ENCODE measurements around the gene TMTC4.
A peak's percentile ranks its signal among the peaks of the same experiment; 100 is the strongest.
"Not testable (repeated sequence)": the region's sequence is repeated elsewhere in the genome, so short reads cannot be mapped to it uniquely, and the experiment has no call there.

TMTC4 gene, protein sequence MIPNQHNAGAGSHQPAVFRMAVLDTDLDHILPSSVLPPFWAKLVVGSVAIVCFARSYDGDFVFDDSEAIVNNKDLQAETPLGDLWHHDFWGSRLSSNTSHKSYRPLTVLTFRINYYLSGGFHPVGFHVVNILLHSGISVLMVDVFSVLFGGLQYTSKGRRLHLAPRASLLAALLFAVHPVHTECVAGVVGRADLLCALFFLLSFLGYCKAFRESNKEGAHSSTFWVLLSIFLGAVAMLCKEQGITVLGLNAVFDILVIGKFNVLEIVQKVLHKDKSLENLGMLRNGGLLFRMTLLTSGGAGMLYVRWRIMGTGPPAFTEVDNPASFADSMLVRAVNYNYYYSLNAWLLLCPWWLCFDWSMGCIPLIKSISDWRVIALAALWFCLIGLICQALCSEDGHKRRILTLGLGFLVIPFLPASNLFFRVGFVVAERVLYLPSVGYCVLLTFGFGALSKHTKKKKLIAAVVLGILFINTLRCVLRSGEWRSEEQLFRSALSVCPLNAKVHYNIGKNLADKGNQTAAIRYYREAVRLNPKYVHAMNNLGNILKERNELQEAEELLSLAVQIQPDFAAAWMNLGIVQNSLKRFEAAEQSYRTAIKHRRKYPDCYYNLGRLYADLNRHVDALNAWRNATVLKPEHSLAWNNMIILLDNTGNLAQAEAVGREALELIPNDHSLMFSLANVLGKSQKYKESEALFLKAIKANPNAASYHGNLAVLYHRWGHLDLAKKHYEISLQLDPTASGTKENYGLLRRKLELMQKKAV

DNA sequence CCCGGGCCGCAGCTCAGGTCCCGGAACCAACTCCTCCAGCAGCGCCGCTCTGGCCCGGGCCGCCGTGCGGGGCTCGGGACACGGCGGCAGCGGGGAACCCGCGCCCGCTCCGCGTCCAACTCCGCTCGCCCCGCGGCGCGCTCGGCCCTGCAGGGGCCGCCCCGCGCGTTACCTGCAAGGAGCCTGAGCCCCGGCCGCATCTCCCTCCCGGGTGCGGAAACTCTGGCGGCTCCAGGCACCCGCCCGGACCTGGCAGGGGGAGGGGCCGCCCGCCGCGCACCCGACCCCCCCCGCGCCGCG, at the start of gene TMTC4:
Gene TMTC4 (minus strand): TSS at position 224 of the 300 bp plus-strand sequence. CDS start 4,433 bp downstream, outside the sequence.
- no peak for DNase-seq

DNA sequence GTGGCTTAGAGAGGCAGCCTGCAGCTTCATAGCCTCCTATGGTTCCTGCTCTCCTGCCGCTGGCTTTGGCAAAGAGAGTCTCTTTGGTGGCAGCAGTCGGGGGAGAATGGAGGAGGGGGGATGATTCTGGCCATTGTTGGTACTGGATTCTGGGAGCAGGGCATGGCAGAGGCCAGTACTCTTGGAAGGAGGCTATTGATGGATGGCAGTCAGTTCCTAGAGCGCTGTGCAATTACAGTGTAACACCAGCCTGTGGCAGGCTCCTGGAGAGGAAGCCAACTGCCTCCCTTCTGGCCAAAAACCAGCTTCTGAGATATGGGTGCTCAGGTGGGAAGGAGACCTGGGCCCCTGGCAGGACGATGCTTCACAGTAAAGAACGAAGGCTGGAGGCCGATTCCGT, 47.9 kb upstream of the TMTC4 start:
- DNase-seq, result no peak

DNA sequence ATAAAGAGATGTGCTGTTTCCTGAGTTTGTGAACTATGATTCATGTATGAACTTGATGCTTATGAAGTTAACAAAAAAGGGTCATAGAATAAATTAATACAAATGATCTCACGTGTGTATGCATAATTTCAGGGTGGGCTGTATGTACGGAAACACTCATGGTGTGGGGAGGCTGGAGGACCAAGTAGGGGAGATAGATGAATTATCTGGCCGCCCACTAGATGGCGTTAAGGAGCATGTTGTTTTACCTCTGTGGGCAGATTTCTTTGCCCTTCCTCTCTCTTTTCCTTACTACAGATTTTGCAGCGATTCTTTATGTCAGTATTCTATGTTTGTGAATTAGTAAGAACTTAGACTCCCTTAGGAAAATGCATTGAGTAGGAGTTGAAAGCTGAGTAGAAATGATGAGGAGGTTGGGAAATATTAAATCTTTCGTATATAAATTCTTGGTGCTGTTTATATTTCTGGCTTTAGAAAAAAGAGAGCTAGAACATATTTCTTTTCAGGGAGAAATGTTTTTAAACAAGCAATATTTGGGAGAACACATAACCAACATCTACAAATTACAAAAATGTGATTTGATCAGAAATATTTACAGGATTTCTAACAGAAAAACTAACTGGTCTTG, 47.4 kb upstream of the TMTC4 start:
- peak in 1 of 2 experiments; percentile 59 for DNase-seq

DNA sequence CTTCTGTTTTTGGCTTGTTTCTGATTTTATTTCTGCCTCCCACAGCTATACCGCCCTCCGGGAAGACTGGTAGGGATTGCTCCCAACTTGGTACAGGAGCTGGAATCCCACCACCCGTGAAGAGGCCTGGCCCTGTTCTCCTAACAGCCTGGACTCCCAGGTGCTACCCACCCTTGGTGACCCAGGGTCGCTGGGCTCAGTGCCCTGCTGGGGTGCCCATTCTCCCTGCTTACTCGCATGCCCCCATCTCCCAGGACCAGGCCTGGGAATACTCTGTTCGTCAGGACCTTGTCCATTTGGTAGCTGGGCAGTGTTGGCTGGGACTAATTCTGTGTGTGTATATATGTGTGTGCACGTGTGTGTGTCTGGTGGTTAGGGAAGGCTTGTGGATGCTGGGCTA, 41.0 kb upstream of the TMTC4 start:
- DNase-seq, result no peak

DNA sequence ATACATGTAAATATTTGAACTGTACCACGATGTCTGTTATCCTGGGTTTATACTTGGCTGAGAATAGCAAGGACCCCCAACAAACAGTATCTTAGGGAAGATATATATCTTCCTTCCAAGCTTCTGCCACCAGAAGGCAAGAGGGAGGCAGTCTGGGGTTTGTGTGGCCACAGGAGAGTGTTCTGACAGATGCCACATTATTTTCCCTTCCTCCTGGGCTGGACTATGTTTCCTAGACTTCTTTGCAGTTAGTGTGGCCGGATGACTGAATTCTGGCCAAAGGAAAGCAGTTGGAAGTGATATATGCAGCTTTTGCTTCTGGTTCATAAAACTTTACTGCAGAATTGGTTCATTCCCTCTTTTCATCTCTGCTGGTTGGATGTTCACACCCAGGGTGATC, 39.9 kb upstream of the TMTC4 start:
- no peak for DNase-seq

DNA sequence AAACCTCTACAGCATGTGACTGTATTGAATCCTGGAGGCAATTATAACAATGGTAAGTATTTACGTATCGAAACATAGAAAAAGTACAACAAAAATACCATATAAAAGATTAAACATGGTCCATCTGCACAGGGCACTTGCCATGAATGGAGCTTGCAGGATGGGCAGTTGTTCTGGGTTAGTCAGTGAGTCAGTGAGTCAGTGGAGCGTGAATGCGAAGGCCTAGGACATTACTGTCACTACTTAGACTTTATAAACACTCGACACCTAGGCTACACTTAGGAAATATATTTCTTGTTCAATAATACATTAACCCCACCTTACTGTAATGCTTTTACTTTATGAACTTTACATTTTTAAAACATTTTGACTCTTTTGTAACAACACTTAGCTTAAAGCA, 35.6 kb upstream of the TMTC4 start:
- no peak for DNase-seq

DNA sequence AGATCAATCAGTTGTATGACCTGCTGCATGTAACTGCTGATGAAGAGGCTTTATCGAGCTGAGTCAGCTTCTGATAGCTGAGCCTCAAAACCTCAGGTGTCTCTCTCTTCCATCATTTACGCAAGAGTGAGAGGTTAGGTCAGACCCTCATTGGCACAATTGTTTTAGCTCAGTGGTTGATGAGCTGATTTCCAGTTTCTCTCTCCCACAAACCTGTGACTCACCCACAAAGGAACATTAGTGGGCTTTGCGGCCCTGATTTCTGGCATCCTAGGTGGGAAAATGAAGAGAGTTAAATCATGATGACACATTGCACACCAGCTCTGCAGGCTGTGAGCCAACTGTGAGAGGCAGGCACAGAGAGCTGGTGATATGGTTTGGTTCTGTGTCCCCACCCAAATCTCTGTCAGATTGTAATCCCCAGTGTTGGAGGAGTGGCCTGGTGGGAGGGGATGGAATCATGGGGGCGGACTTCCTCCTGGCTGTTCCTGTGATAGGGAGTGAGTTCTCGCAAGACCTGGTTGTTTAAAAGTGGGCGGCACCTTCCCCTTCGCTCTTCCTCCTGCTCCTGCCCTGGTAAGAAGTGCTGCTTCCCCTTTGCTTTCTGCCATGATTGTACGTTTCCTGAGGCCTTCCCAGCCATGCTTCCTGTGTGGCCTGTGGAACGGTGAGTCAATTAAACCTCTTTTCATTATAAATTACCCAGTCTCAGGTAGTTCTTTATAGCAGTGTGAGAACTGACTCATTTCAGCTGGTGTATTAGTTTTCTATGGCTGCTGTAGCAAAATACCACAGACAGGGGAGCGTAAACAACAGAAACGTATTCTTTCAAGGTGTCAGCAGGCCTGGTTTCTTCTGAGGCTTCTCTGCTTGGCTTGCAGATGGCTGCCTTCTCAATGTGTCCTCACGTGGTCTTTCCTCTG, 33.5 kb upstream of the TMTC4 start:
- DNase-seq, result no peak

DNA sequence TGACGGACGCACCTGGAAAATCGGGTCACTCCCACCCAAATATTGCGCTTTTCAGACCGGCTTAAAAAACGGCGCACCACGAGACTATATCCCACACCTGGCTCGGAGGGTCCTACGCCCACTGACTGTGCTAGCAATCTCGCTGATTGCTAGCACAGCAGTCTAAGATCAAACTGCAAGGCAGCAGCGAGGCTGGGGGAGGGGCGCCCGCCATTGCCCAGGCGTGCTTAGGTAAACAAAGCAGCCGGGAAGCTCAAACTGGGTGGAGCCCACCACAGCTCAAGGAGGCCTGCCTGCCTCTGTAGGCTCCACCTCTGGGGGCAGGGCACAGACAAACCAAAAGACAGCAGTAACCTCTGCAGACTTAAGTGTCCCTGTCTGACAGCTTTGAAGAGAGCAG, 23.7 kb upstream of the TMTC4 start:
- DNase-seq, result not testable (repeated sequence)

DNA sequence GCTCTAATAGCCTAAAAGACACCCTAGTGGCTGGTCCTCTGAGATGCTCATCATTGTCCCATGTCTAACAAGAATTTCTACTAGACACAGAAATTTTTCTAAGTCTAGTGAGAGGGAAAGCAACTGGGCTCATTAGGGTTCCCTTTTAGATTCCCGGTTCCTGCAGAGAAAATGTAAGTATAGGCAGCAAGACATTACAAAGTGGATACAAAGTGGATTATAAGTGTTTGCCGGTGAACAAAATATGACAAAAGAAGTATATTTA, 20.8 kb upstream of the TMTC4 start:
- no peak for DNase-seq

DNA sequence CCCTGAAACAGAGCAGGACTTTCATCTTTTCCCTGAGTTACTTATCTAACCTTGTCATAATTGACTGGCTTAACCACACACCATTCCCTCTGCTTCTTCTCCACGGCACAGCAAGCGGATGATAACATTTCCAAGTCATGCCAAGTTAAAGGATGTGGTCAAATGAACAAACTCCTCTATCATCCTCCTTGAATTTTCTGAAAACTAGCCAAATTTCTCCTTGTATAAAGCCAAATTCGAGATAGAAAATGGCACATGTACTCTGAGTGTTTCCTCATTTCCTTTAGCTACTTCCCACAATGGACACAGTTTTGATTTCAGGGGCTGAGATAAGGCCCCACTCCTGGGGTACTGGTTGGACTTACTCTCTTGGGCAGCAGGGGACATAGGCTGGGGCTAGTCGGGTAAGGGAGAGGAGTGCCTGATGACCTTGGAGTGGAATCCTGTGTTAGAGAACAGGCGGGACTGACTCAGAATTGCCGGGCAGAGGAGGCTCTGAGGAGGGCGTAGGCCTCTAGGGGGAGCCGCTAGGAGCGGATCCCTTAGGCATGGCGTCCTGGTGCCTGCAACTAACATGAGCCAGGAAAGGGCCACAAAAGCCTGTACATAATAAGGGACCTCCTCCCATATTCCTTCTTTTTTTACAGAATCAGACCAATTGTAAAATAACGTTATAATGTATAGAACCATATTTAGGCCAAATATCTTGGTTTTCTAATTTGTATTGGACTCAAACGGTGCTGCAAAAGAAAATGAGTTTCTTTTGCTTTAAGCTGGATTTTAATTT, 20.3 kb upstream of the TMTC4 start:
- DNase-seq, result no peak

DNA sequence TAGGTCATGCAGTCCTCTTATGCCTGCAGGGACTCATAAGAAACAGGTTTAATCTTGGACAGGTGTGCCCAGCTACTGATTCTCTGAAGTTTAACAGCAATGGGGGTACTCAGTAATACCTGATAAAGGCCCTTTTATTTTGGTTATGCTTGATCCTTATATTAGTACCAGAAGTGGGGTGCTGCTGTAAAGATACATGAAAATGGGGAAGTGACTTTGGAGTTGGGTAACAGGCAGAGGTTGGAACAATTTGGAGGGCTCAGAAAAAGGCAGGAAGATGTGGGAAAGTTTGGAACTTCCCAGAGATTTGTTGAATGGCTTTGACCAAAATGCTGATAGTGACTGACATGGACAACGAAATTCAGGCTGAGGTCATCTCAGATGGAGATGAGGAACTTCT, 14.6 kb upstream of the TMTC4 start:
- no peak for DNase-seq

DNA sequence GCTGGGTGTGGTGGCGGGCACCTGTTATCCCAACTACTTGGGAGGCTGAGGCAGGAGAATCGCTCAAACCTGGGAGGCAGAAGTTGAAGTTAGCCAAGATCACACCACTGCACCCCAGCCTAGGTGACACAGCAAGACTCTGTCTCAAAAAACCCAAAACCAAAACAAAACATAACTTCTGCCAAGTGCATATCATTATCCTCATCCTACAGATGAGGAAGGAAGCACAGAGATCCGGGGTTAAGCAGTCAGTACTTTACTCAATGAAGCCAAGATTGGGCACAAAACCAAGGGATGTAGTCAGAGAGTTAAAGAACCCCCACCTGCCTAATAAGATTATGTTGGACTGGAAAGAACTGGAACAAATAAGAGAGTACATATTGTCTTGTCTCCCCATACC, 5.5 kb upstream of the TMTC4 start:
- no peak for DNase-seq

DNA sequence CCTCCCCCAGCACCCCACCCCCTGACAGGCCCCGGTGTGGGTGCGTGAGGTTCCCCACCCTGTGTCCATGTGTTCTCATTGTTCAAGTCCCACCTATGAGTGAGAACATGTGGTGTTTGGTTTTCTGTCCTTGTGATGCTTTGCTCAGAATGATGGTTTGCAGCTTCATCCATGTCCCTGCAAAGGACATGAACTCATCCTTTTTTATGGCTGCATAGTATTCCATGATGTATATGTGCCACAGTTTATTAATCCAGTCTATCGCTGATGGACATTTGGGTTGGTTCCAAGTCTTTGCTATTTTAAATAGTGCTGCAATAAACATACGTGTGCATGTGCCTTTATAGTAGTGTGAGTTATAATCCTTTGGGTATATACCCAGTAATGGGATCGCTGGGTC, 2.5 kb upstream of the TMTC4 start:
- not testable (repeated sequence) for DNase-seq

DNA sequence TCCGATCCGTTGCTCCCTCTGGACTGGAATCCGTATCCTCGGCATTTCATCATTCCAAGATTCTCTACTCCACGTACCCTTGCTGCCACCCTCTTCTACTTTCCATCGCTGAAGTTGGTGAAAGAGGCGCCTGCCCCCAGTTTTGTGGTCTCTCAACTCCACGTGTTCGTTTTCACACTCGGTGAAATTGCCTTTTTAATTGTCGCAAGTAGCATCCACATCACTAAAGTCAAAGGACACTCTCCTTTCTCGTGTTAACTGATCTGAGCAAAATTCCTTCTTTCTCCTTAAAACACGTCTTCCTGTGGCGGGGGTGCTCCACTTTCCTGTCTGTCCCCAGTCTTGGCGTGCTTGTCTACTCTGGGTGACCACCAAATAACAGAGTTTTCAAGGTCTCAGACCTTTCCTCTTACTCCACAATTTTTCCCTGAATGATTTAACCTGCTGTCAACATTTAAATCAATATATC, 1.1 kb upstream of the TMTC4 start:
- DNase-seq, result no peak

DNA sequence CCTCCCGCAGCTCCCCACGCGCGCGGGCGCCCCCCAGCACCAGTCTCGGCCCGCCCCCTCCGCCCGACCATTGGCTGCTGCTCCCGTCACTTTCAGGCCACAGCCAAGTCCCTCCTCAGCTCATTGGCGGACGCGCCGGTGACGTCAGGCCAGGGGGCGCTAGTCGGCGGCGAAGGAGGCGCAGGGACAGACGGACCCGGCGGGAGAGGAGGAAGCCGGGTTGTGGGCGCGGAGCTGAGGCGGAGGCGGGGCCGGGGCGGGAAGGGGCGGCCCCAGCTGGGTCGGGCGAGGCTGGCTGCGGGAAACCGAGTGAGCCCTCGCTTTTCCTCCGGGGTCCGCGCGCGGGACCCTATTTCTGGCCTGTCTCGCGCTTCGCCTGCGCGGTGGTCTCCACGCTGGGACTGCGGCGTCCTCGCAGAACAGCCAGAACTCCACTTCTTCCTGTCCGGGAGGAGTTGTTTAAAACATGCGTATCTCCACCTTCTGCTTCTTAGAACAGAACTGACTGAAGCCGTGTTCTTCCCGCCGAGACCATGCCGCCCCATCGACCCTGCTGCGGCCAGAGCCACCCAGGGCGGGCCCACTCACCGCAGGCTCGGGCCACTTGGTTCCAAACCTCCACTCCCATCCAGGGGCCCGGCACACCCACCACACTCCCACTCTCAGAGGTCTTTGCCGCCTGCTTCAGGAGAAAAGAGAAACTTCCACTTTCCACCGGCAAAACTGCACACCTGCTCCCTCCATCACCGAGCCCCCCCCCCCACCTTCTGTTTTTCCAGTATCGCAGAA, 471 bp upstream of the TMTC4 start:
- DNase-seq, result peak; percentile 99

DNA sequence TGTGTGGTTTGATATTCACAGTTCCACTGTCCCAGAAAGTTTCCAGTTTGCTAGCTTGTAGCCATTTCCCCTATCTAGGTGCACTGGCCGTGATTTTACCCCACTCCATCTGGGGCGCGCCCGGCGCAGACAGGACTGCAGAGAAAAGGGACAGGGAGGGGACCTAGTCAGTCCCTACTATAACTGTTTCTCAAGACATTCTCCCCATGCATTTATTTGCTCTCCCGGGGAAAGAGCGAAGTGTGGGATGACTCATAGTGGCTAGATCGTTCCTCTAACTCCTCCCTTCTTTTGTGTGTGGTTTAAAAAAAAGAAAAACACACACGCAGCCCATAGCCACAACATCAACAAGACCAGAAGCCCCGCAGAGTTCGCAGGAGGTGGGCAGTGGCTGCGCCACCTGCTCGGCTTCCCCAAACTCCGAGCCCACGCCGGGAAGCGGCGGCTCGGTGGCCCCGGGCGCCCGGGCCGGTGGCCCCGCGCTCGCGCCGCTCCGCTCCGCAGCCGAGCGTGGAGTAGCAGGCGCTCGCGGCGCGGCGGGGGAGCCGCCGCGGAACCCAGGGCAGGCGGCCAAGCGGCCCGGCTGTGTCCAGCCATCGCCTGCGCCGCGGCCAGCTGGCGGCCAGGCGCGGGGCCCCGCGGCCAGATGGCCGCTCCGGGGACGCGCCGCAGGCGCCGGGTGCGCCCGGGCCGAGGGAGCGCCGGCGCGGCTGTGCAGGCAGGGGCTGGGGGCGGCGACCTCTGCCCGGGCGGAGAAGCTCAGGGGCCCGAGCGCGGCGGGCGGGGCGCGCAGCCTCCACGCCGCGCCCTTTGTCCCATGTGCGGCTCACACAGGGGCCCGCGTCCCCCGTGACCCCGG, 653 bp downstream of the TMTC4 start:
- DNase-seq, result no peak

DNA sequence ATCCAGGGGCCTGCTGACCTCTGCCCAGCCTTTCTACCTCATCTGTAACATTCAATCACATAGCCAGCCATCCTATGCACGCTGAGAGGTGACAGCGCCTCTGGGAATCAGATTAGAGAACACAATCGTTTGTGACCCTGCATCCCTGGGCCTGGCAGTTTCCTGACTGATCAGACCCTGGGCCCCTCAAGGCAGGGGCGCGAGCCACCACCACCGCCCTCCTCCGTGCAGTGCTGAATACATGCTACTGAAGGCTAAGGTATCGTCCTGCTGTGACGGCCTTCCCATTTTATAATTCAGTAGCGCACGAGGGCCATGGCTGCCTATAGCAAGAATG, 1.3 kb downstream of the TMTC4 start:
- no peak for DNase-seq

DNA sequence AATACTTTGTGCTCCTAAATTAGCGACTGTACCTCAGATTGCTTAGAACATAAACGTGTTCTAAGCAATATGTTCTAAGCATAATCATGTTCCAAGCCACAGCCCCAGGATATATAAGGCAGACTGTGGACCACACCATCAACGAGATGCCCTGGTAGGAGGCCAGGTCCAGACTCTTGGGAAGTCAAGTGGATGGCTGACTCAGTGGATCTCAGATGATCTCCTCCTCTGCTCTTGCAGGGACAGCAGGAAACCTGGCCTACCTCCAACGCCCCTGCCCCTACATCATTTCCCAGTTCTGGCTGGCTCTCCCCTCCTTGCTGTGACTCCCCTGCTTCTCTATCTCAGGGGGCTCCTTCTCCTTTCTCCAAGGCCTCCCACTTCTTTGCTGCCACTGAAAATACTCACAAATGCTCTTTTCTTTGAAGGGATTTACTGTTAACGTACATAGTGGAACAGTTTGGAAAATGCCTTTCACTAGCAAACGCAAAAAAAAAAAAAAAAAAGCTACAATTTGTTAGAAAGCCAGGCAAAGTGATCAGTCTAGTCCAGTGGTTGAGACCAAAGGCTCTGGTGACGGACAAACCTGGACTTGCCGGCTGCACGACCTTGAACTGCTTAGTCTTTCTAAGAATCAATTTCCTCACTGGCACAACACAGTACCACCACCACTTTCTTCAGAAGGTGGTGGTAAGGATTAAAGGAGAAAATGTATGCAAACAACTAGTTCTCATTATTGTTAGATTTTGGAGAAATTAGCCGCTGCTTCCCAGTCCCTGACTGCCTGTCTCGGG, 3.0 kb downstream of the TMTC4 start:
- no peak for DNase-seq

DNA sequence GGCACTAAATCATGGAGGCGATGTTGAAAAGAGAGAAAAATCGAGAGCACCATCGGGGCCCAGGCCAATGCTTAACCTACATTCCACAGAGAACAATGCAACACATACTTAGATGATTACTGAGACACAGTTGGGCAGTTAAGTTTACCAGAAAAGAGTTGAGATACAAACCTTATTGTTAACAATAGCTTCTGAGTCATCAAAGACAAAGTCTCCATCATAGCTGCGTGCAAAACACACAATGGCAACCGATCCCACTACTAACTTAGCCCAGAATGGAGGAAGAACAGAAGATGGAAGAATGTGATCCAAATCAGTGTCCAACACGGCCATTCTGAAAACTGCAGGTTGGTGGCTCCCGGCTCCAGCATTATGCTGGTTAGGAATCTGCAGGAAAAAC, 6.2 kb downstream of the TMTC4 start:
- no peak for DNase-seq

DNA sequence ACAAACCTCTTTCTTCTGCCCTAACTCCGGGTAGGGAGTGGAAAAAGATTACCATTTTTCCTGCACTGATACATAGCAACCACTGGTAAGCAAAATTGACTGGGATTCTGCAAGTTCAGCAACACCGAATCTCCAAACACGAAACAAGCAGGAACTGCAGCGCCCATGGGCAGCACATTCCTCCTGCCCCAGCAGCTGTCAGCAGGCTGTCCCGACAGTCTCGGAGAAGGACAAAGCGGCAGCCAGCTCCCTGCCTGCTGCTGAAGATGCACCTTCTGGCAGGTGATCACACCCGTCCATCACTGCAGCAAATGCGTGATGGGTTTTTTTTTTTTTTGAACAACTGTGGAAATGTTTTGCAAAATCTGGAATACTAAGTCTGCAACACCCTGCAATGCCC, 6.7 kb downstream of the TMTC4 start:
- DNase-seq, result no peak
